GM12878 (cell line): ENCODE results near the gene MTMR1. TPM values are rescaled to one million over a fixed set of nuclear protein-coding genes. Genes with fewer than 3 reads are reported as not detected.

Experiments used
- ATAC-seq: fragments of 200-7000 bp; cut with Tn5 transposase; 3 replicates; pipeline ENCODE4 v1.9.1; 2020; ENCODE audit warnings: mild to moderate bottlenecking, moderate library complexity
- BruUV-seq: library from RNA; stranded (reverse); fragments of 400-500 nt; replicated peaks from 2 replicates; lab custom pipeline; 2021; lab: Mats Ljungman, UMichigan
- CTCF ChIA-PET: fragments of 300-600 bp; sonication (Branson Sonifier 250); formaldehyde crosslinking; extraction: SDS; loops from one replicate; lab custom pipeline; 2021; ENCODE audit warnings: inconsistent platforms; lab: Yijun Ruan, JAX
- POLR2A ChIA-PET: fragments of 350-600 bp; formaldehyde crosslinking; extraction: SDS; loops from one replicate; lab custom pipeline; 2021; ENCODE audit warnings: inconsistent platforms; lab: Charles Lee
- RAD21 ChIA-PET: fragments of 300-600 bp; sonication (Branson Sonifier 250); formaldehyde crosslinking; loops from one replicate; lab custom pipeline; 2023; ENCODE audit warnings: antibody characterized with exemption; ENCODE audit not compliant: unreplicated experiment; lab: Charles Lee
- SMC1A ChIA-PET: fragments of 300-600 bp; sonication (Branson Sonifier 250); formaldehyde crosslinking; loops from one replicate; lab custom pipeline; 2023; ENCODE audit not compliant: unreplicated experiment, uncharacterized antibody; lab: Charles Lee
- DNase-seq: peaks from one replicate; pipeline ENCODE4 v3.0.0-alpha.2; 2011; ENCODE audit warnings: low read depth, low spot score
- FAIRE-seq: peaks from 3 replicates; lab custom pipeline; 2011; peaks lifted over from hg19 to GRCh38; lab: Jason Lieb, UNC
- H2AFZ ChIP-seq: 2 replicates; pipeline ENCODE4 v1.6.0; 2011; ENCODE audit warnings: low read depth, low read length, control low read depth; ENCODE audit not compliant: control insufficient read depth
- H3K27ac ChIP-seq: 2 replicates; pipeline ENCODE4 v1.5.1; 2011; ENCODE audit warnings: control low read depth; ENCODE audit not compliant: control insufficient read depth, insufficient read depth
- H3K27me3 ChIP-seq, 2 experiments: replicated peaks in 1 of 2; 2 replicates each; pipeline versions ENCODE4 v1.6.0 to v1.6.1; 2011; ENCODE audit warnings: low read length in 1 of 2; ENCODE audit not compliant: control insufficient read depth in 2 of 2, insufficient read depth in 2 of 2
- H3K36me3 ChIP-seq, 2 experiments: 2 replicates each; pipeline ENCODE4 v1.5.1; 2011; ENCODE audit warnings: low read length in 1 of 2; ENCODE audit not compliant: control insufficient read depth in 2 of 2, insufficient read depth in 2 of 2
- H3K4me1 ChIP-seq: 2 replicates; pipeline ENCODE4 v1.6.1; 2011; ENCODE audit warnings: mild to moderate bottlenecking, low read length, moderate library complexity, mixed read lengths; ENCODE audit not compliant: control insufficient read depth, insufficient read depth
- H3K4me2 ChIP-seq: 2 replicates; pipeline ENCODE4 v1.6.0; 2011; ENCODE audit warnings: control low read depth; ENCODE audit not compliant: control insufficient read depth, insufficient read depth
- H3K4me3 ChIP-seq: fragments of 200-600 bp; sonication (generic); 2 replicates; pipeline ENCODE4 v1.5.1; 2016
- H3K79me2 ChIP-seq: 2 replicates; pipeline ENCODE4 v1.6.0; 2011; ENCODE audit warnings: low read length; ENCODE audit not compliant: control insufficient read depth, insufficient read depth
- H3K9ac ChIP-seq: 2 replicates; pipeline ENCODE4 v1.8.0; 2011; ENCODE audit warnings: low read length, control low read depth, mixed read lengths; ENCODE audit not compliant: control insufficient read depth, insufficient read depth
- H3K9me3 ChIP-seq: replicated peaks from 3 replicates; pipeline ENCODE4 v1.5.1; 2011; ENCODE audit warnings: mild to moderate bottlenecking, low read length; ENCODE audit not compliant: control insufficient read depth, insufficient read depth
- H4K20me1 ChIP-seq: 2 replicates; pipeline ENCODE4 v1.6.0; 2011; ENCODE audit not compliant: control insufficient read depth, insufficient read depth
- CREB1 ChIP-seq: IDR thresholded peaks from 2 replicates; pipeline ENCODE4 v1.6.1; 2012; ENCODE audit warnings: low read depth, mild to moderate bottlenecking, inconsistent platforms
- FOXK2 ChIP-seq: fragments of 450-650 bp; IDR thresholded peaks from 2 replicates; pipeline ENCODE4 v1.6.1; 2017; ENCODE audit warnings: mild to moderate bottlenecking, moderate library complexity
- RUNX3 ChIP-seq: IDR thresholded peaks from 2 replicates; pipeline ENCODE4 v1.6.1; 2012; ENCODE audit warnings: low read length, inconsistent platforms
- ZNF24 ChIP-seq: fragments of 450-650 bp; IDR thresholded peaks from 2 replicates; pipeline ENCODE4 v1.6.1; 2017; ENCODE audit warnings: antibody characterized with exemption, mild to moderate bottlenecking
- WGBS: methylation state at CpG from one replicate; pipeline ENCODE4 v1.1.6; 2016; ENCODE audit warnings: low lambda C conversion rate; ENCODE audit not compliant: insufficient replicate concordance, insufficient coverage; ENCODE audit errors: missing lambda C conversion rate; 5-methylcytosine and 5-hydroxymethylcytosine counted together
- in situ Hi-C: fragments of 300-500 bp; cut with MboI; formaldehyde crosslinking; loops from 9 replicates; pipeline ENCODE4 v1.14.3; 2018; ENCODE audit warnings: mixed read lengths
- intact Hi-C: fragments of 100-400 bp; cut with micrococcal nuclease; formaldehyde crosslinking; loops from one replicate; pipeline ENCODE4 v1.14.2; 2022; ENCODE audit not compliant: unreplicated experiment
- polyA plus RNA-seq, 11 experiments: library from polyadenylated mRNA; depleted of rRNA in 4 of 11; unstranded in 6 of 11; stranded (reverse) in 5 of 11; fragments of >200 nt; fragmentation: Nextera tagmentation in 4 of 11; fragmentation: Illumina TruSeq in 1 of 11; extraction: Ambion mirVana in 4 of 11; extraction: Trizol in 1 of 11; gene quantifications; 1 replicate in 1 of 11; 2 replicates in 10 of 11; pipeline versions ENCODE4 v1.2.1 to v1.2.3, GENCODE V29; 2011 to 2016; ENCODE audit warnings: inconsistent platforms in 2 of 11, missing spikeins in 2 of 11, low read depth in 1 of 11
- total RNA-seq, 4 experiments: library from RNA; depleted of rRNA in 3 of 4; stranded (reverse); fragments of >200 nt in 3 of 4; fragmentation: Illumina TruSeq in 1 of 4; extraction: Trizol in 1 of 4; gene quantifications; 2 replicates each; pipeline versions ENCODE4 v1.2.1 to v1.2.3, GENCODE V29; 2013 to 2021
- TF ChIP-seq, protein P1 (sequence below): IDR thresholded peaks from 2 replicates; pipeline ENCODE4 v1.6.1; 2012; ENCODE audit warnings: mild to moderate bottlenecking, low read depth, low read length

Gene MTMR1
- total and polyA plus RNA-seq, 10 of the 15 experiments (the other 5 are each of a cell fraction or from before 2014, with no cell fraction given) = 1.2 to 32.2 (median 22.9) TPM

DNA sequence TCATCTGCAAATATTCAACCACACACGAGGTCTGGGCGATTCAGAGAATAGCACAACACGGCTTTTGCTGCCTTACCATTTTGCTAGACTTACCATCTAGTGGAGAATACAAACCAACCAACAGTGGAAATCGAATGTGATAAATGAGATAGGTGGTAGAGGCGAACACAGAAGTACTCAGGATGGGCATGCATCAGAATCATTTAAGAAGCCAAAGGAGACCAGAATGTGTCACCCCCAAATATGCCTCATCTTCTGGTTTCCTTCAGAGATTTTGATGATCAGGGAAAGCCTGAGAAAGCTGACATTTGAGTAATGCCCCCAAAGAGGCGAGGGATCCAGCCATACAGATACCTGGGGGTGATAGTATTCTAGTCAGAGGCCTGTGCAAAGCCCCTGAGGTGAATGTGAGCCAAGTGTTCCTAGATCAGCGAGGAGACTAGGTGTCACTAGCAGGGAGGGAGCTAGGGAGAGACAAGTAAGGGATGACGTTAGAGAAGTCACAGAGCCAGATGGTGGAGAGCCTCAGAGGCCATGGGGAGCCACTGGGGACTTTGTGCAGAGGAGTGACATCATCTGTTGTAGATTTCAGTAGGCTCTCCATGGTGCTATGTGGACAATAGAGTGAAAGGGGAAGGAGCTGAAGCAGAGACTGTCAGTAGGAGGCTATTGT, 1.7 kb downstream of the MTMR1 start (continued):
- TF ChIP-seq, protein P1, sequence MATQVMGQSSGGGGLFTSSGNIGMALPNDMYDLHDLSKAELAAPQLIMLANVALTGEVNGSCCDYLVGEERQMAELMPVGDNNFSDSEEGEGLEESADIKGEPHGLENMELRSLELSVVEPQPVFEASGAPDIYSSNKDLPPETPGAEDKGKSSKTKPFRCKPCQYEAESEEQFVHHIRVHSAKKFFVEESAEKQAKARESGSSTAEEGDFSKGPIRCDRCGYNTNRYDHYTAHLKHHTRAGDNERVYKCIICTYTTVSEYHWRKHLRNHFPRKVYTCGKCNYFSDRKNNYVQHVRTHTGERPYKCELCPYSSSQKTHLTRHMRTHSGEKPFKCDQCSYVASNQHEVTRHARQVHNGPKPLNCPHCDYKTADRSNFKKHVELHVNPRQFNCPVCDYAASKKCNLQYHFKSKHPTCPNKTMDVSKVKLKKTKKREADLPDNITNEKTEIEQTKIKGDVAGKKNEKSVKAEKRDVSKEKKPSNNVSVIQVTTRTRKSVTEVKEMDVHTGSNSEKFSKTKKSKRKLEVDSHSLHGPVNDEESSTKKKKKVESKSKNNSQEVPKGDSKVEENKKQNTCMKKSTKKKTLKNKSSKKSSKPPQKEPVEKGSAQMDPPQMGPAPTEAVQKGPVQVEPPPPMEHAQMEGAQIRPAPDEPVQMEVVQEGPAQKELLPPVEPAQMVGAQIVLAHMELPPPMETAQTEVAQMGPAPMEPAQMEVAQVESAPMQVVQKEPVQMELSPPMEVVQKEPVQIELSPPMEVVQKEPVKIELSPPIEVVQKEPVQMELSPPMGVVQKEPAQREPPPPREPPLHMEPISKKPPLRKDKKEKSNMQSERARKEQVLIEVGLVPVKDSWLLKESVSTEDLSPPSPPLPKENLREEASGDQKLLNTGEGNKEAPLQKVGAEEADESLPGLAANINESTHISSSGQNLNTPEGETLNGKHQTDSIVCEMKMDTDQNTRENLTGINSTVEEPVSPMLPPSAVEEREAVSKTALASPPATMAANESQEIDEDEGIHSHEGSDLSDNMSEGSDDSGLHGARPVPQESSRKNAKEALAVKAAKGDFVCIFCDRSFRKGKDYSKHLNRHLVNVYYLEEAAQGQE = peak; percentile 69
- peak; percentile 75 for TF ChIP-seq CREB1
- TF ChIP-seq, all 136 proteins: peak for 6

DNA sequence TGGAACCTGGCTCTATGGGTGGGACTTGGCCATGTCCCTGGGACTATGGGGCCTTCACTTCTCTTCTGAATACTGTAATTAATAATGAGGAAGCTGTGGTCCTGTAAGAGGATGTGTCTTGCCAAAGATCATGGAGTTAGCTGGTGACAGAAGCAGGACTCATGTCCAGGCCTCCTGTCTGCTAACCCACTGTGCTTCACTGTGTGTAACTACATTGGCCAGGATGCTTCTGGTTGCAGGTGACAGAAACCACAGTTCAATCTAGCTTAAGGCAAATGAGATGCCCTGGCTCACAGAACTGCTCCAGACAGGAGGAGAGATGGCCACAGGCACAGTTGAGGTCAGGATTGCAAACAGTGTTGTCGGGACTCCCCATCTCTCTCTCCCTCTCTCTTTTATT, 3.1 kb downstream of the MTMR1 start:
- no peak for FAIRE-seq

More for the DNA sequence above, 3.1 kb downstream of the MTMR1 start:
- intact Hi-C loops (loop anchor here (5.0 kb wide), 1 partner anchor 124 kb away; no protein-coding TSS in a partner anchor), in situ Hi-C loops (loop anchor here (25.0 kb wide), 1 partner anchor 1184 kb away; the partner anchor contains the start of gene IDS)
- Histone ChIP-seq H4K20me1 (no peaks in the 10 kb centered on the region), H3K4me2 (peak overlapping the region; percentile 49), H3K27me3 (no peaks in the 10 kb centered on the region), H2AFZ (no peak overlapping the region), H3K4me1 (peaks cover 13% of the 10 kb centered on the region), H3K27ac (peak overlapping the region; percentile 30; the same call in 1 of the 2 replicates), H3K9ac (no peak overlapping the region), H3K36me3 (no peaks in the 10 kb centered on the region), H3K4me3 (peak overlapping the region; percentile 22; the same call in 1 of the 2 replicates), H3K79me2 (peaks cover 42% of the 10 kb centered on the region), H3K9me3 (no peaks in the 10 kb centered on the region)
- TF ChIP-seq FOXK2 (no peak), RUNX3 (peak; percentile 47), ZNF24 (no peak)
- ChIA-PET POLR2A (interaction anchor here (0.5 to 1.3 kb wide), 4 partner anchors 9 to 868 kb away, joined by 3 to 4 read pairs (median 3); no protein-coding TSS in a partner anchor), CTCF (interaction anchor here (0.7 to 12.8 kb wide), 5 partner anchors 13 to 756 kb away, joined by 3 to 106 read pairs (median 3); no protein-coding TSS in a partner anchor), SMC1A (interaction anchor here (0.8 to 1.5 kb wide), 6 partner anchors 10 to 25 kb away, joined by 3 to 7 read pairs (median 3); no protein-coding TSS in a partner anchor), RAD21 (interaction anchor here (0.7 to 0.8 kb wide), 3 partner anchors 13 to 20 kb away, joined by 3 to 4 read pairs (median 4); no protein-coding TSS in a partner anchor)
- ATAC-seq = peak; percentile 7
- no TSS peak for BruUV-seq
- WGBS = 86% methylated on average over 1 of the region's 1 CpG
- DNase-seq = no peak
